Vagina (tissue), 2 donors: Measurements from ENCODE around the gene SAMD4B.

Experiments used
- POLR2A ChIP-seq, 2 donors: fragments of 450-650 bp; IDR thresholded peaks; one replicate each; pipeline ENCODE4 v1.6.1; 2017; ENCODE audit warnings: antibody characterized with exemption in 2 of 2, mild to moderate bottlenecking in 2 of 2, moderate library complexity in 2 of 2
- POLR2AphosphoS5 ChIP-seq, 2 donors: sonication (generic); formaldehyde crosslinking; IDR thresholded peaks; one replicate each; pipeline ENCODE4 v1.9.0; 2017; ENCODE audit warnings: antibody characterized with exemption in 2 of 2, mild to moderate bottlenecking in 2 of 2, low read depth in 1 of 2; ENCODE audit not compliant: insufficient read depth in 1 of 2
- TF ChIP-seq, protein P1 (sequence below), 3 experiments: fragments of 450-650 bp in 2 of 3; fragments of 200-600 bp in 1 of 3; sonication (generic) in 1 of 3; IDR thresholded peaks; one replicate each; pipeline ENCODE4 v1.5.1; 2017 to 2019; ENCODE audit warnings: antibody characterized with exemption in 3 of 3, mild to moderate bottlenecking in 2 of 3, moderate library complexity in 2 of 3

- TF ChIP-seq, protein P1, sequence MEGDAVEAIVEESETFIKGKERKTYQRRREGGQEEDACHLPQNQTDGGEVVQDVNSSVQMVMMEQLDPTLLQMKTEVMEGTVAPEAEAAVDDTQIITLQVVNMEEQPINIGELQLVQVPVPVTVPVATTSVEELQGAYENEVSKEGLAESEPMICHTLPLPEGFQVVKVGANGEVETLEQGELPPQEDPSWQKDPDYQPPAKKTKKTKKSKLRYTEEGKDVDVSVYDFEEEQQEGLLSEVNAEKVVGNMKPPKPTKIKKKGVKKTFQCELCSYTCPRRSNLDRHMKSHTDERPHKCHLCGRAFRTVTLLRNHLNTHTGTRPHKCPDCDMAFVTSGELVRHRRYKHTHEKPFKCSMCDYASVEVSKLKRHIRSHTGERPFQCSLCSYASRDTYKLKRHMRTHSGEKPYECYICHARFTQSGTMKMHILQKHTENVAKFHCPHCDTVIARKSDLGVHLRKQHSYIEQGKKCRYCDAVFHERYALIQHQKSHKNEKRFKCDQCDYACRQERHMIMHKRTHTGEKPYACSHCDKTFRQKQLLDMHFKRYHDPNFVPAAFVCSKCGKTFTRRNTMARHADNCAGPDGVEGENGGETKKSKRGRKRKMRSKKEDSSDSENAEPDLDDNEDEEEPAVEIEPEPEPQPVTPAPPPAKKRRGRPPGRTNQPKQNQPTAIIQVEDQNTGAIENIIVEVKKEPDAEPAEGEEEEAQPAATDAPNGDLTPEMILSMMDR (IDR thresholded peaks at IDR 0.05): no peak
- TF ChIP-seq POLR2A (IDR thresholded peaks at IDR 0.05): no peak
- no peak for TF ChIP-seq POLR2AphosphoS5 (IDR thresholded peaks at IDR 0.05; ENCODE audit: insufficient read depth in 1 of 2, low read depth in 1 of 2)
Observed at GRCh38 chr19:39321832-39322176, 20.4 kb upstream of the SAMD4B start.
